HUDEP-2 (cell line): Measurements from ENCODE around the gene ZFP64.
"Not testable (repeated sequence)": the region's sequence is repeated elsewhere in the genome, so short reads cannot be mapped to it uniquely, and the experiment has no call there.

Experiments
- DNase-seq, 76 experiments: peaks; one replicate each; lab custom pipeline; 2025; ENCODE audit not compliant: unreplicated experiment in 76 of 76; lab: John Stamatoyannopoulos, UW

ZFP64 gene

GRCh38 chr20:52191132-52191915 lies at the start of gene ZFP64:
TSS of gene ZFP64 (minus strand) at chr20:52191779. CDS start at chr20:52191636, 143 bp downstream.
- DNase-seq = peak in 67 of 76 experiments; percentile 3 to 82 (median 47)

GRCh38 chr20:52240802-52241201 lies 49.2 kb upstream of the ZFP64 start:
- no peak for DNase-seq

- no peak for DNase-seq
These were observed 47.5 kb upstream of the ZFP64 start for GRCh38 chr20:52239102-52239501.

GRCh38 chr20:52236292-52236691 lies 44.7 kb upstream of the ZFP64 start:
- no peak for DNase-seq

- no peak for DNase-seq
These were observed 43.5 kb upstream of the ZFP64 start for GRCh38 chr20:52235129-52235528.

GRCh38 chr20:52234302-52235045 lies 42.9 kb upstream of the ZFP64 start:
- DNase-seq = no peak

- DNase-seq = no peak
These were observed 39.7 kb upstream of the ZFP64 start for GRCh38 chr20:52231230-52231746.

GRCh38 chr20:52230409-52230808 lies 38.8 kb upstream of the ZFP64 start:
- DNase-seq = no peak

- DNase-seq = not testable (repeated sequence)
These were observed 37.8 kb upstream of the ZFP64 start for GRCh38 chr20:52229346-52229745.

- no peak for DNase-seq
These were observed 34.8 kb upstream of the ZFP64 start for GRCh38 chr20:52226370-52226769.

- no peak for DNase-seq
These were observed 33.3 kb upstream of the ZFP64 start for GRCh38 chr20:52224920-52225319.

GRCh38 chr20:52221362-52221761 lies 29.8 kb upstream of the ZFP64 start:
- DNase-seq = not testable (repeated sequence)

GRCh38 chr20:52220891-52221290 lies 29.3 kb upstream of the ZFP64 start:
- DNase-seq = not testable (repeated sequence)

- peak in 2 of 76 experiments; percentile 1 to 4 for DNase-seq
These were observed 27.9 kb upstream of the ZFP64 start for GRCh38 chr20:52219441-52219840.

- DNase-seq = no peak
These were observed 26.3 kb upstream of the ZFP64 start for GRCh38 chr20:52217689-52218395.

GRCh38 chr20:52213995-52214394 lies 22.4 kb upstream of the ZFP64 start:
- no peak for DNase-seq

GRCh38 chr20:52212943-52213342 lies 21.4 kb upstream of the ZFP64 start:
- no peak for DNase-seq

GRCh38 chr20:52210037-52210990 lies 18.7 kb upstream of the ZFP64 start:
- DNase-seq = no peak

GRCh38 chr20:52209154-52209571 lies 17.6 kb upstream of the ZFP64 start:
- no peak for DNase-seq
